Pons (tissue), 1 donor: ENCODE data around the gene SH2D3A.

Experiments
- DNase-seq: peaks from one replicate; pipeline ENCODE4 v3.0.0-alpha.2; 2016; ENCODE audit warnings: low spot score

Gene SH2D3A

GRCh38 chr19:6708346-6708745, 58.9 kb downstream of the SH2D3A start:
- no peak for DNase-seq

DNA sequence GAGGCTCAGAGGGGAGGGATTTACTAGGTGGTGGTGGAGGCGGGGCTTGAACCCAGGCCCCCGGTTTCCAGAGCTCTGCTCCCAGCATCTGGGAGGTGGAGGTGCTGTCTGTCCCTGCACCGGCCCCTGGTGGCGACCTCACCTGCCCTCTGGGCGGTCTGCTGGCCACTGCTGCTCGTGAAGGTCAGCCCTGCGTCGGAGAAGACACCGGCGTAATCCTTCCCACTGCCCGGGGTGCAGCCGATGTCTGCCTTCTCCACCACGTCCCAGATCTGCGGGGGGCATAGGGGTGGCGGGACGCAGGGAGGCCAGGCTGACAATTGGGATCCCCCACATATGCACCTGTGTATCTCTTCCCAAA, 59.6 kb downstream of the SH2D3A start:
- no peak for DNase-seq

DNA sequence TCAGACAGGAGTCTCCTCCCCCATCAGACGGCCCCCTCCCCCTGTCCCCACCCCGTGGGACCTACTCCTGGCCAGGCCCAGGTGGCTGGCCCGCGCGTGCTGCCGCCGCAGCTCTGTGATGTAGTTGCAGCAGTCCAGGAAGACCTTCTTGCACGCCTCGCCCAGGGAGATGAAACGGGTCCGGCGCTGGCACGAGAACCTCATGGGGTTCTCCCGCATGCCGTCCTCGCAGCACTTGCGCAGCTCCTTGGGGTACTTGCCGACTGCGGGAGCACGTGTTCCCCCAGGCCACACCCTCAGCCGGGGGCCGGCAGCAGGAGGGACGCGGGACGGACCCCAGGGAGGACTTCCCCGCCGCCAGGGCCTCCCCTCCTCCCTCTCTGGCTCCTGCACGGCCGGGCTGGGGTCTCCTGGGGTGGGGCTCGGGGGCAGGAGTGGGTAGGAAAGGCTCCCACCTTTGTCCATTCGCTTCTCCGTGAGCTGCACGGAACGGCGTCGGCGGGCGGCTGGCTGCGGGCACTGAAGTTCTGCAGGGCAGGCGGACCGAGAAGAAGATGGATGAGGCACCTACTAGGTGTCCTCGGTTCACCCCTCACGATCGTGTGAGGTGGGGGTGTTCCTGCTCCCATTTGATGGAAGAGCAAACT, 60.1 kb downstream of the SH2D3A start:
- no peak for DNase-seq

DNA sequence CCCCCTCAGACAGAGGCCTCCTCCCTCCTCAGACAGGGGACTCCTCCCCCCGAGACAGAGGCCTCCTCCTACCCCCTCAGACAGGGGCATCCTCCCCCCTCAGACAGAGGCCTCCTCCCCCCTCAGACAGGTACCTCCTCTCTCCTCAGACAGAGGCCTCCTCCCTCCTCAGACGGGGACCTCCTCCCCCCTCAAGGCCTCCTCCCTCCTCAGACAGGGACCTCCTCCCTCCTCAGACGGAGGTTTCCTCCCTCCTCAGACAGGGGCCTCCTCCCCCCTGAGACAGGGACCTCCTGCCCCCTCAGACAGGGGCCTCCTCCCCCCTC, 60.6 kb downstream of the SH2D3A start:
- DNase-seq, result no peak

GRCh38 chr19:6705931-6706632, 61.2 kb downstream of the SH2D3A start:
- DNase-seq, result no peak
